Neural cell (in vitro differentiated cells): ENCODE data around the gene NLRC3. TPM values are rescaled to one million over a fixed set of nuclear protein-coding genes. Genes with fewer than 3 reads are reported as not detected.

Experiments used
- H2AFZ ChIP-seq: fragments of 200-600, 300-800 bp; sonication (generic), shearing (Covaris generic); 2 replicates; pipeline ENCODE4 v1.6.0; 2014; ENCODE audit warnings: low read depth, mild to moderate bottlenecking, antibody characterized with exemption, low read length, moderate library complexity
- H3F3A ChIP-seq: fragments of 200-600 bp; shearing (Covaris generic); 2 replicates; pipeline ENCODE4 v1.6.1; 2016; ENCODE audit warnings: mild to moderate bottlenecking, moderate library complexity, mixed read lengths, antibody characterized with exemption, low read length; ENCODE audit not compliant: insufficient read depth, poor library complexity, severe bottlenecking
- H3K27ac ChIP-seq: fragments of 200-600, 300-800 bp; sonication (generic), shearing (Covaris generic); 2 replicates; pipeline ENCODE4 v1.5.1; 2014; ENCODE audit warnings: mild to moderate bottlenecking, low read length, moderate library complexity
- H3K27me3 ChIP-seq: fragments of 300-800, 200-600 bp; sonication (generic), shearing (Covaris generic); 2 replicates; pipeline ENCODE4 v1.6.0; 2014; ENCODE audit warnings: mild to moderate bottlenecking, low read depth, low read length, moderate library complexity; ENCODE audit not compliant: insufficient read depth
- H3K36me3 ChIP-seq: fragments of 300-800, 200-600 bp; sonication (generic), shearing (Covaris generic); 2 replicates; pipeline ENCODE4 v1.5.1; 2014; ENCODE audit warnings: mild to moderate bottlenecking, antibody characterized with exemption, low read length, moderate library complexity; ENCODE audit not compliant: insufficient read depth
- H3K4me2 ChIP-seq: fragments of 300-800, 200-600 bp; sonication (generic), shearing (Covaris generic); 2 replicates; pipeline ENCODE4 v1.6.0; 2014; ENCODE audit warnings: mild to moderate bottlenecking, low read length
- H3K4me3 ChIP-seq: fragments of 300-800, 200-600 bp; sonication (generic), shearing (Covaris generic); 2 replicates; pipeline ENCODE4 v1.5.1; 2014; ENCODE audit warnings: mild to moderate bottlenecking, low read length, moderate library complexity
- H3K79me2 ChIP-seq: fragments of 200-600 bp; shearing (Covaris generic); replicated peaks from 2 replicates; pipeline ENCODE4 v1.6.0; 2014; ENCODE audit warnings: mild to moderate bottlenecking, low read length, moderate library complexity; ENCODE audit not compliant: insufficient read depth
- H3K9ac ChIP-seq: fragments of 300-800, 200-600 bp; sonication (generic), shearing (Covaris generic); 2 replicates; pipeline ENCODE4 v1.6.1; 2016; ENCODE audit warnings: mild to moderate bottlenecking, low read length, mixed read lengths
- H3K9me2 ChIP-seq: fragments of 200-600 bp; shearing (Covaris generic); 2 replicates; pipeline ENCODE4 v1.6.1; 2016; ENCODE audit warnings: mild to moderate bottlenecking, low read length, mixed read lengths; ENCODE audit not compliant: insufficient read depth
- H3K9me3 ChIP-seq: fragments of 200-600, 300-800 bp; sonication (generic), shearing (Covaris generic); 2 replicates; pipeline ENCODE4 v1.6.1; 2016; ENCODE audit warnings: mild to moderate bottlenecking, mixed run types, low read length, moderate library complexity, mixed read lengths
- H4K20me1 ChIP-seq: fragments of 200-600 bp; shearing (Covaris generic); 2 replicates; pipeline ENCODE4 v1.6.1; 2016; ENCODE audit warnings: mild to moderate bottlenecking, mixed run types; ENCODE audit not compliant: insufficient read depth
- EP300 ChIP-seq: fragments of 450-650 bp; conservative IDR thresholded peaks from 2 replicates; pipeline ENCODE4 v1.6.1; 2014; ENCODE audit warnings: antibody characterized with exemption, mild to moderate bottlenecking, moderate library complexity; ENCODE audit not compliant: poor library complexity, severe bottlenecking
- EZH2 ChIP-seq: fragments of 200-600, 300-800 bp; shearing (Covaris generic), sonication (generic); IDR thresholded peaks from 2 replicates; pipeline ENCODE4 v1.6.1; 2014; ENCODE audit warnings: antibody characterized with exemption, low read length, borderline replicate concordance, mild to moderate bottlenecking; ENCODE audit not compliant: insufficient read depth, poor library complexity, severe bottlenecking
- MXI1 ChIP-seq: fragments of 450-650 bp; conservative IDR thresholded peaks from 2 replicates; pipeline ENCODE4 v1.6.1; 2014; ENCODE audit warnings: antibody characterized with exemption, mild to moderate bottlenecking; ENCODE audit not compliant: poor library complexity, severe bottlenecking
- POLR2AphosphoS5 ChIP-seq: IDR thresholded peaks from 2 replicates; pipeline ENCODE4 v1.6.1; 2012
- RAD21 ChIP-seq: fragments of 450-650 bp; conservative IDR thresholded peaks from 2 replicates; pipeline ENCODE4 v1.6.1; 2014; ENCODE audit warnings: antibody characterized with exemption, mild to moderate bottlenecking, moderate library complexity
- SMC3 ChIP-seq: fragments of 450-650 bp; conservative IDR thresholded peaks from 2 replicates; pipeline ENCODE4 v1.6.1; 2014; ENCODE audit warnings: antibody characterized with exemption, mild to moderate bottlenecking, moderate library complexity; ENCODE audit not compliant: poor library complexity
- TAF1 ChIP-seq: IDR thresholded peaks from 2 replicates; pipeline ENCODE4 v1.6.1; 2012; ENCODE audit warnings: low read depth
- polyA plus RNA-seq: library from polyadenylated mRNA; depleted of rRNA; stranded (reverse); fragments of >200 nt; gene quantifications from 2 replicates; pipeline ENCODE4 v1.2.3, GENCODE V29; 2014
- TF ChIP-seq, protein P1 (sequence below): IDR thresholded peaks from 2 replicates; pipeline ENCODE4 v1.6.1; 2012; ENCODE audit warnings: borderline replicate concordance
- TF ChIP-seq, protein P2 (sequence below): fragments of 450-650 bp; IDR thresholded peaks from 2 replicates; pipeline ENCODE4 v1.5.1; 2014; ENCODE audit warnings: antibody characterized with exemption, mild to moderate bottlenecking, moderate library complexity; ENCODE audit not compliant: poor library complexity, severe bottlenecking

The NLRC3 gene
- polyA plus RNA-seq, 1 donor from 2014 or later, result 0.57 TPM

GRCh38 chr16:3599922-3600321, 22.7 kb upstream of the NLRC3 start:
- Histone ChIP-seq H3F3A (no peaks in the 10 kb centered on the region), H3K4me2 (no peak overlapping the region), H3K9ac (no peak overlapping the region), H4K20me1 (no peaks in the 10 kb centered on the region), H3K27ac (no peak overlapping the region), H3K4me3 (no peak overlapping the region), H3K9me2 (no peaks in the 10 kb centered on the region), H3K79me2 (no peaks in the 10 kb centered on the region), H3K9me3 (peaks cover 4% of the 10 kb centered on the region), H2AFZ (no peak overlapping the region), H3K36me3 (peaks cover 18% of the 10 kb centered on the region), H3K27me3 (no peaks in the 10 kb centered on the region)
- TF ChIP-seq, protein P1, sequence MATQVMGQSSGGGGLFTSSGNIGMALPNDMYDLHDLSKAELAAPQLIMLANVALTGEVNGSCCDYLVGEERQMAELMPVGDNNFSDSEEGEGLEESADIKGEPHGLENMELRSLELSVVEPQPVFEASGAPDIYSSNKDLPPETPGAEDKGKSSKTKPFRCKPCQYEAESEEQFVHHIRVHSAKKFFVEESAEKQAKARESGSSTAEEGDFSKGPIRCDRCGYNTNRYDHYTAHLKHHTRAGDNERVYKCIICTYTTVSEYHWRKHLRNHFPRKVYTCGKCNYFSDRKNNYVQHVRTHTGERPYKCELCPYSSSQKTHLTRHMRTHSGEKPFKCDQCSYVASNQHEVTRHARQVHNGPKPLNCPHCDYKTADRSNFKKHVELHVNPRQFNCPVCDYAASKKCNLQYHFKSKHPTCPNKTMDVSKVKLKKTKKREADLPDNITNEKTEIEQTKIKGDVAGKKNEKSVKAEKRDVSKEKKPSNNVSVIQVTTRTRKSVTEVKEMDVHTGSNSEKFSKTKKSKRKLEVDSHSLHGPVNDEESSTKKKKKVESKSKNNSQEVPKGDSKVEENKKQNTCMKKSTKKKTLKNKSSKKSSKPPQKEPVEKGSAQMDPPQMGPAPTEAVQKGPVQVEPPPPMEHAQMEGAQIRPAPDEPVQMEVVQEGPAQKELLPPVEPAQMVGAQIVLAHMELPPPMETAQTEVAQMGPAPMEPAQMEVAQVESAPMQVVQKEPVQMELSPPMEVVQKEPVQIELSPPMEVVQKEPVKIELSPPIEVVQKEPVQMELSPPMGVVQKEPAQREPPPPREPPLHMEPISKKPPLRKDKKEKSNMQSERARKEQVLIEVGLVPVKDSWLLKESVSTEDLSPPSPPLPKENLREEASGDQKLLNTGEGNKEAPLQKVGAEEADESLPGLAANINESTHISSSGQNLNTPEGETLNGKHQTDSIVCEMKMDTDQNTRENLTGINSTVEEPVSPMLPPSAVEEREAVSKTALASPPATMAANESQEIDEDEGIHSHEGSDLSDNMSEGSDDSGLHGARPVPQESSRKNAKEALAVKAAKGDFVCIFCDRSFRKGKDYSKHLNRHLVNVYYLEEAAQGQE, result no peak
- TF ChIP-seq TAF1, result no peak
- TF ChIP-seq EZH2, result no peak
- no peak for TF ChIP-seq POLR2AphosphoS5
- no peak for TF ChIP-seq MXI1
- no peak for TF ChIP-seq RAD21
- TF ChIP-seq EP300, result no peak
- no peak for TF ChIP-seq SMC3
- TF ChIP-seq, protein P2, sequence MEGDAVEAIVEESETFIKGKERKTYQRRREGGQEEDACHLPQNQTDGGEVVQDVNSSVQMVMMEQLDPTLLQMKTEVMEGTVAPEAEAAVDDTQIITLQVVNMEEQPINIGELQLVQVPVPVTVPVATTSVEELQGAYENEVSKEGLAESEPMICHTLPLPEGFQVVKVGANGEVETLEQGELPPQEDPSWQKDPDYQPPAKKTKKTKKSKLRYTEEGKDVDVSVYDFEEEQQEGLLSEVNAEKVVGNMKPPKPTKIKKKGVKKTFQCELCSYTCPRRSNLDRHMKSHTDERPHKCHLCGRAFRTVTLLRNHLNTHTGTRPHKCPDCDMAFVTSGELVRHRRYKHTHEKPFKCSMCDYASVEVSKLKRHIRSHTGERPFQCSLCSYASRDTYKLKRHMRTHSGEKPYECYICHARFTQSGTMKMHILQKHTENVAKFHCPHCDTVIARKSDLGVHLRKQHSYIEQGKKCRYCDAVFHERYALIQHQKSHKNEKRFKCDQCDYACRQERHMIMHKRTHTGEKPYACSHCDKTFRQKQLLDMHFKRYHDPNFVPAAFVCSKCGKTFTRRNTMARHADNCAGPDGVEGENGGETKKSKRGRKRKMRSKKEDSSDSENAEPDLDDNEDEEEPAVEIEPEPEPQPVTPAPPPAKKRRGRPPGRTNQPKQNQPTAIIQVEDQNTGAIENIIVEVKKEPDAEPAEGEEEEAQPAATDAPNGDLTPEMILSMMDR, result no peak

- Histone ChIP-seq H2AFZ (no peak overlapping the region), H3K4me3 (no peak overlapping the region), H3K36me3 (peaks cover 18% of the 10 kb centered on the region), H3K9me2 (no peaks in the 10 kb centered on the region), H3F3A (no peaks in the 10 kb centered on the region), H3K27ac (no peak overlapping the region), H3K9me3 (peaks cover 4% of the 10 kb centered on the region), H4K20me1 (no peaks in the 10 kb centered on the region), H3K27me3 (no peaks in the 10 kb centered on the region), H3K4me2 (no peak overlapping the region), H3K79me2 (no peaks in the 10 kb centered on the region), H3K9ac (no peak overlapping the region)
- TF ChIP-seq MXI1, result no peak
- TF ChIP-seq RAD21, result no peak
- TF ChIP-seq, protein P1, result no peak
- TF ChIP-seq POLR2AphosphoS5, result no peak
- TF ChIP-seq, protein P2, result no peak
- no peak for TF ChIP-seq SMC3
Observed at GRCh38 chr16:3599121-3599520, 21.9 kb upstream of the NLRC3 start.
